Transverse colon (tissue), 4 donors: ENCODE measurements around the gene CLASRP.

Source experiments
- CTCF ChIP-seq, 5 experiments: fragments of 200-600 bp in 3 of 5; fragments of 450-650 bp in 2 of 5; sonication (generic) in 3 of 5; IDR thresholded peaks; 1 replicate in 2 of 5; 2 replicates in 3 of 5; pipeline ENCODE4 v1.5.1; 2016 to 2017; ENCODE audit warnings: antibody characterized with exemption in 5 of 5, inconsistent platforms in 3 of 5, mild to moderate bottlenecking in 2 of 5, moderate library complexity in 1 of 5
- EP300 ChIP-seq: sonication (generic); formaldehyde crosslinking; IDR thresholded peaks from one replicate; pipeline ENCODE4 v1.6.1; 2017; ENCODE audit warnings: antibody characterized with exemption, low read depth
- POLR2A ChIP-seq: fragments of 450-650 bp; IDR thresholded peaks from one replicate; pipeline ENCODE4 v1.6.1; 2016; ENCODE audit warnings: antibody characterized with exemption, mild to moderate bottlenecking, moderate library complexity
- POLR2AphosphoS5 ChIP-seq, 3 donors: sonication (generic); formaldehyde crosslinking; IDR thresholded peaks; one replicate each; pipeline ENCODE4 v1.6.1; 2016; ENCODE audit warnings: antibody characterized with exemption in 3 of 3

- TF ChIP-seq POLR2A (no peak), POLR2AphosphoS5 (IDR thresholded peaks at IDR 0.05) (no peak), CTCF (IDR thresholded peaks at IDR 0.05) (no peak), EP300 (no peak)
Measured at GRCh38 chr19:45104658-45105349, 66.0 kb downstream of the CLASRP start.
